Astrocyte of the cerebellum (primary cell): Measurements from ENCODE around the gene CCDC137.

Experiments used
- DNase-seq: peaks from one replicate; pipeline ENCODE4 v3.0.0-alpha.2; 2011; ENCODE audit warnings: low read depth
- H3K4me3 ChIP-seq: 2 replicates; pipeline ENCODE4 v1.5.1; 2011; ENCODE audit warnings: mild to moderate bottlenecking, low read depth, low read length, moderate library complexity
- CTCF ChIP-seq: IDR thresholded peaks from 2 replicates; pipeline ENCODE4 v1.5.1; 2012; ENCODE audit warnings: low read length, low read depth, moderate library complexity, mild to moderate bottlenecking; ENCODE audit errors: missing control alignments
- in situ Hi-C: cut with HindIII; loops from 2 replicates; pipeline ENCODE4 v1.10.0; 2017; ENCODE audit warnings: low sequenced_read_pairs

The CCDC137 gene

DNA sequence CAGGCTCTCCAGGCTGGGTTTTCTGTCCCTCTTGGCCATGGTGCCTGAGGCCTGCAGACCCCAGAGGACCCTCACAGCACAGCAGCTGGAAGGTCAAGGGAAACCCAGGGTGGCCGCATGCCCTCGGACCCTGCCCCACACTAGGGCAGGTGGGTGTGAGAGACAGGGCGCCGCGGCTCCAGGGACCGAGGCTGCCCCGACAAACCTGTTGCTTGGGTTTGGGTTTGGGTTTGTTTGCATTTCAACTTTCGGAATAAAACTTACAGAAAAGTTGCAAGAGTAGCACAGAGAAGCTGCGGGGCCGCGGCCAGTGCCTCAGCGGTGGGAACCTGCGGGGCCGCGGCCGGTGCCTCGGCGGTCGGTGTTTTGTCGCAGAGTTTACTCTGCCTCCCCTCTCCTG is 25.1 kb downstream of the CCDC137 start:
- TF ChIP-seq CTCF, result no peak
- no peak overlapping the region for H3K4me3 ChIP-seq
- no peak for DNase-seq
- in situ Hi-C loops, result no loop called here

DNA sequence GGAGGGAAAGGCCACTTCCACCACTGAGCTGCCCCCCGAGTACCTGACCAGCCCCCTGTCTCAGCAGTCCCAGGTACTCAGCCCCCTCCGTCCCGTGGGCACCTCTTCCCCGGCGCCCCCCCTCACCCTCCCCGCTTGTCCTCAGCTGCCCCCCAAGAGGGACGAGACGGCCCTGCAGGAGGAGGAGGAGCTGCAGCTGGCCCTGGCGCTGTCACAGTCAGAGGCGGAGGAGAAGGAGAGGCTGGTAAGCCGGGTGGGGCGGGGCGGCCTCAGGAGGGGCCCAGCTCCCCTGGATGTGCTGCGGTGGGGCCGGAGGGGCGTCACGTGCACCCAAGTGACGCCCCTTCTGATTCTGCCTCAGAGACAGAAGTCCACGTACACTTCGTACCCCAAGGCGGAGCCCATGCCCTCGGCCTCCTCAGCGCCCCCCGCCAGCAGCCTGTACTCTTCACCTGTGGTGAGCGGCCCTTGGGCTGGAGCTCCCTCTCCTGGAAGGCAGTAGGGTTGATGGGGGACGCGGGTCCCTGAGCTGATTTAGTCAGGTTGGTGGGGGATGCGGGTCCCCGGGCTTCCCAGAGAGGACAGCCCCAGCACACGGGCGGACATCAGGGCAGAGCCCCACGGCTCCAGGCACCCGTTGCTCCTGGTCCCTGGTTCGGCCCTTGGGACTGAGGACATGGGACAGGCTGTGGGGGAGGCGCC is 27.1 kb downstream of the CCDC137 start:
- in situ Hi-C loops, result no loop called here
- no peak for DNase-seq
- no peak for TF ChIP-seq CTCF
- H3K4me3 ChIP-seq, result no peak overlapping the region

- TF ChIP-seq CTCF, result no peak
- no peak overlapping the region for H3K4me3 ChIP-seq
- in situ Hi-C loops, result no loop called here
- no peak for DNase-seq
Observed at GRCh38 chr17:81694810-81695209, 28.3 kb downstream of the CCDC137 start.

DNA sequence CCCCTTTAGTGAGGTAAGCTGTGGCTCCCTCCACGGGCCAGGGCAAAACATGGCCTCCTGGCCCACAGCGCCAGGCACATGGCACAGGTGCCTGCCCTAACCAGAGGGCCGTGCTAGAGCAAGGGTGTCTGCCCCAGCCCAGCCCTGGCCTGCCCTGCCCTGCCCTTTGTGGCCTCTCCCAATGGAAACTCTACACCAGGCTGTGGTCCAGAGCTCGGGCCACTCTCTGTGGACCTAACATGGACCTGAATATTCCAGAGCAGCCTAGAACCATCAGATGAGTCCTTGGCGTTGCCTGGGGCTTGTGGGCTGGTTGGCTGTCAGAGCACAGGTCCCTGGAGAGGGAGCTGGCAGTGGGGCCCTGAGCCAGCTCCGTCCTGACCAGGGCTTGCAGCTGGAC is 28.7 kb downstream of the CCDC137 start:
- no peak for TF ChIP-seq CTCF
- in situ Hi-C loops, result no loop called here
- no peak for DNase-seq

DNA sequence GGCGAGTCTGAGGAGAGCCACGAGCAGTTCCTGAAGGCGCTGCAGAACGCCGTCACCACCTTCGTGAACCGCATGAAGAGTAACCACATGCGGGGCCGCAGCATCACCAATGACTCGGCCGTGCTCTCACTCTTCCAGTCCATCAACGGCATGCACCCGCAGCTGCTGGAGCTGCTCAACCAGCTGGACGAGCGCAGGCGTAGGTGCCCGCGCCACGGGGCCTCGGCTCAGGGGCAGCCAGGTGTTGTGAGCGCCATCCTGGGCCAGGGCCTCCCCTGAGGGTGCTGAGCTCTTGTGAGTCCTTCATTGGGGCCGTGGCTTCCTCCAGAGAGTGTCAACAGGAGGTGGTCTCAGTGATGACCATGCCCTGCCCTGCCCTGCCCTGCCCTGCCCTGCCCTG is 29.3 kb downstream of the CCDC137 start:
- DNase-seq, result no peak
- TF ChIP-seq CTCF, result no peak
- in situ Hi-C loops, result no loop called here
- H3K4me3 ChIP-seq, result no peak overlapping the region

More for the DNA sequence above, 28.7 kb downstream of the CCDC137 start:
- no peak overlapping the region for H3K4me3 ChIP-seq

- no peak for DNase-seq
- in situ Hi-C loops, result no loop called here
- H3K4me3 ChIP-seq, result no peak overlapping the region
- no peak for TF ChIP-seq CTCF
Observed at GRCh38 chr17:81696218-81696941, 29.8 kb downstream of the CCDC137 start.
